ENCODE results near the gene DGKB.

The DGKB gene

GRCh38 chr7:14818871-14819270 lies 83.7 kb downstream of the DGKB start:
- no peak for DNase-seq

DNA sequence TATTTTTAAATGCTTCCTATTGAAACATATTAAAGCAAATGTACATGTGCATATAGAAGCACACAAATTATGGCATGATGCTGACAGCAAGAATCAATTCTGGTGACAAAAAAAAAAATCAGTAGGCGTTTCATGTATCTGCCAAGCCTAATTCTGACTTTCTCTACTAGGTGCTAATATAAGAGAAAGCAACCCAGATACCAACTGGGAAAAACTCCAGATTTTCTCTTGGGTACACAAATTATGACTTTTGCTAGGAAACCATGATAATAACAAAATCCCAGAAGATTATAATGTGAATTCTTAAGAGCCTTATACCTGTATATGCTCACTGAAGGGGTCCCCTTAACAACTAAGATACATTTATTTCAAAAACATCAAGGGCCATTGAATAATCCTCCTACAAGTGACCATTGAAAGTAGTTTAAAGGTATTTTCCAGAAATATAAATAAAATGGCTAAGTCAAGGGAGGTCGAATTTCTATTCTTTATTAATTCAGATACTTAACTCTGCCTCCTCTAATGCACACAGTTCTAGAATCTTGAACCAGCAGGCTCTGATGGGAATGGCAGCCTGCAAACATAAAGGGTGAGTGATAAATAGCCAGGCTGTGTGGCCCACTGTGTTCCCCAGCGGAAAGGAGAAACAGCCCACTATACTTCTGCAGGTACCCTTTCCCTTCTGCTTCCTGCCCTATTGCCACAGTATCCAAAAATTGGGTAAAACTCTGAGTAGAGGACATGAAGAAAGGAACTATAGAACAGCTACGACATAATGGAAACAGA lies 84.5 kb downstream of the DGKB start:
- no peak for DNase-seq

- DNase-seq: no peak
Observed at GRCh38 chr7:14807507-14807906, 95.0 kb downstream of the DGKB start.

GRCh38 chr7:14806891-14807290 lies 95.7 kb downstream of the DGKB start:
- no peak for DNase-seq

DNA sequence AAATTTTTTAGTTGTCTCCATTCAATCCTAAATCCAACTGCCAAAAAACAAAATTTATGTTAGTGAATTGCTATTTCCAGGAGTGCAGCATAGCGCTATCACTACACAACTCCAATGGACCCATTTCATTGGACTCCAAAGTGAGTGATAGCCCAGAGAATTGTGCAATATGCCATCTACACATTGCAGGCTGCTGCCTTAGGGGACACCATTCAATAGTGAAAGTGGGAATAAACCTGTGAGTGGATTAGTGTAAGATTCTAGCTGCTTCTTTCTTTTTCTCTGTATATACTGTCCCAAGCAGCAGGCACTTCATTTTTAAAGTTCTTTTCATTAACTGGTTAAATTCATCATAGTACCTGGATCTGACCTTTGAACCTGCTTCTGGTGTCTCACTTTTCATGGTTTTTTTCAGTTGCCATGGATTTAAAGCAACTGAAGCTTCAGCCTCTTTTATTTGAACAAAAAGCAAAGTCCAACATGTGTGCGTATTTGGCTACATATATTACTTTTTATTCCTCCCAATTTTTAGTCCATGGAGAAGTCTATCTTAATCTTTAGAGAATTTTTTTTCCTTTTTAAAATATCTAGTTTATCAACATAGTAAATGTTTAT lies 97.3 kb downstream of the DGKB start:
- no peak for DNase-seq

GRCh38 chr7:14800664-14801063 lies 101.9 kb downstream of the DGKB start:
- DNase-seq: no peak

DNA sequence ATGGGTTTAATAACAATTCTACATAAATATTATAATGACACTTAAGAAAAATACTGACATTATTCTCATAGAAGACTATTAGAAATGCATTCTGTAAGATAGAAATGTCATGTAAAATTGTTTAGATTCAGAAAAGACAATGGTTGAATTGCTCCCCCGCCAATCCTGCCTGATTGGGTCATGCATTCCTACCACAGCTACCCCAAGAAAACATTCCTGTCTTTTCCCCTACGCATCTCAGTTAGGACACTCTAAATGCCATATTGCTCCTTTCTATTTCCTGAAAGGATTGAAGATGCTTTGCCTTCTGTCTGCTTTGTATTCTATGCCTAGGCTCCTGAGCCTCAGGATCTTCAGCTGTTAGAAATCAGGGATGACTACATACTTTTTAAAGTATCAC lies 109.4 kb downstream of the DGKB start:
- no peak for DNase-seq

DNA sequence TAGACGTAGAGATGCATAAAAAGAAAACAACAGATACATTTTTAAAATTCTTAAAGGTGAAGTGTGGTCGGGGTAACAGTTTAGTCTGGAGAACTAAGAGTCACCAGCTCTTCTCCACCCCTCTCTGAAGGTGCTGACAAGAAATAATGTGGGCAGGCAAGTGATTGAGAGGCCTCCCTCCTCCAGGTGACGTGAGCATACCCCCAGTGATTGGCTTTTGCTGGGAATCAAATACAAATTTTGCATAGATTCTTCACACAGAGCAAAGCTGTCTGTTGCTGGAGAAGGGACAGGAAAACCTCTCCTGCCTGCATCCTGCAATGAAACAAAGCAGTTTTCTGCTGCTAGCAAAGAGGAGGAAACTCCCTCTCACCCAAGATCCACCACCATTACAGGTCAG lies 115.0 kb downstream of the DGKB start:
- DNase-seq: no peak

GRCh38 chr7:14786314-14786895 lies 116.1 kb downstream of the DGKB start:
- DNase-seq: no peak

DNA sequence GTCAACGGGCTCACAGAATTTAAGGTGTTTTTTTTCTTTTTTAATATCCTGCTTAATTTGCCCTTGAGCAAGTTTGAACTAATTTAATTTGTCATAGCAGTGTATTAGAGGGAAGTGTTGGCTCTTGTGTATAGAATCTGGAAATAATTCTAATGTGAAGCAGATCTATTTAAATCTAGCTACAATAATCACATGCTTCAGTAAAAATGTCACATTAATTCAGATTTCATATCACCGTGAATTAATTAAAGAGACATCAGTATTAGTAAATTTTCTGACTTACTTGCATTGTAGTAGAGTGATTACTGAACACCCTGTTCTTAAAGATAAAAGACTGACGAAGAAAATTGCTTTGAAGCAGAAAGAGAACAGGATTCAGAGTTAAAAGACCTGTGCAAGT lies 124.7 kb downstream of the DGKB start:
- no peak for DNase-seq

DNA sequence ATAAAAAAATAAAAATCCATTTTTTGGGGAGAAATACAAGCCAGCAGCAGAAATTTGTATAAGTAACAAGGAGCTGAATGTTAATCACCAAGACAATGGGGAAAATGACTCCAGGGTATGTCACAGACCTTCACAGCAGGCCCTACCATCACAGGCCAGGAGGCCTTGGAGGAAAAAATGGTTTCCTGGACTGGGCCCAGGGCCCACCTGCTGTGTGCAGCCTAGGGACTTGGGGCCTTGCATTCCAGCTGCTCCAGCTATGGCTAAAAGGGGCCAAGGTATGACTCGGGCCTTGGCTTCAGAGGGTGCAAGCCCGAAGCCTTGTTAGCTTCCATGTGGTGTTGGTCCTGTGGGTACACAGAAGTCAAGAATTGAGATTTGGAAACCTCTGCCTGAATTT lies 126.3 kb downstream of the DGKB start:
- DNase-seq: no peak

- no peak for DNase-seq
Observed at GRCh38 chr7:14773729-14774271, 128.8 kb downstream of the DGKB start.

- DNase-seq: no peak
Observed at GRCh38 chr7:14770614-14771013, 131.9 kb downstream of the DGKB start.

DNA sequence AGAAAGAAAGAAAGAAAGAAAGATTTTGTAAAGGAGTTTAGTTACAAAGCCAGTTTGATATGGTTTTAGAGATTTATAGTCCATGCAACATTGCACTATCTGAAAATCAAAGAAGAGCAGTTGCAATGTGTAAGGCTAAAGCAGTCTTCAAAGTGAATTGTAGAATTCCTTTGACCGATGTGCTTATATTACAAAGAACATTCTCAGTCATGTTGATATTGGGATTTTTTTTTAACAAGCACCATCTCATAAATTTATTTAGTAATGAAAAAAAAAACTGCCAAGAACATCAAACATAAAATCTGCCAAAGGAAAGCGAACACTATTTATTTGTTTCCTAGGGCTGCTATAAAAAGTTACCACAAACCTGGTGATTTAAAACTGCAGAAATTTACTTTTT lies 133.3 kb downstream of the DGKB start:
- DNase-seq: no peak

DNA sequence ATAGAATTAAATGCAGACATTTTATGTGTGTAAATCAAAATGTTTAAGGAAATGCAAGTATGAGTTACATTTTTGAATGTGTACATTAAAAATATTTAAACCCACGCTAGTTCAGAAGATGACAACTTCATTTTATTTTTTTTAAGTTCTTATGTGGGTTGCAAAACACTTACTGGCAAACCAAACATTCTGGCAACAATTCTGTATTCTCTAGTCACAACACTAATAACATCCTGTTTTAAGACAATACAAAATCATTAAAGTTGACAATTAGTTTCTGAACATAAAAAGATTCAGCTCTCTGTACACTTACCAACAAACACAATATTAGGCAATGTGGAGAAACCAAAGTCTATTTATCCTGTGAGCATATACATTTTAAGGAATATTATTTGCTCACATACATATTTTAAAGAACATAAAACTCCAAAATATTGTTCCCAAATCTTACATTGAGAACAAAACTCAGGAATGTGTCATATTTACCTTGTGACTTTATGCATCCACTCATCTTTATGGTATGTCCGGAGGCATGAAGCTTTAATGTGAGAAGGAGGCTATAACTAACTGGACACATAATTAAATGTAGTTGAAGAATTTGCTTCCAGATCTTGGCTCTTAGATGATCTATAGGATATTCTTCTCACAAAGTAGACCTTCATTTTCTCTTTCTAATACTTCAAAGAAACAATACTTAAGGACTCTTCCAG lies 134.7 kb downstream of the DGKB start:
- DNase-seq: no peak

GRCh38 chr7:14766747-14767146 lies 135.8 kb downstream of the DGKB start:
- DNase-seq: no peak

- DNase-seq: no peak
Observed at GRCh38 chr7:14765731-14766130, 136.8 kb downstream of the DGKB start.

DNA sequence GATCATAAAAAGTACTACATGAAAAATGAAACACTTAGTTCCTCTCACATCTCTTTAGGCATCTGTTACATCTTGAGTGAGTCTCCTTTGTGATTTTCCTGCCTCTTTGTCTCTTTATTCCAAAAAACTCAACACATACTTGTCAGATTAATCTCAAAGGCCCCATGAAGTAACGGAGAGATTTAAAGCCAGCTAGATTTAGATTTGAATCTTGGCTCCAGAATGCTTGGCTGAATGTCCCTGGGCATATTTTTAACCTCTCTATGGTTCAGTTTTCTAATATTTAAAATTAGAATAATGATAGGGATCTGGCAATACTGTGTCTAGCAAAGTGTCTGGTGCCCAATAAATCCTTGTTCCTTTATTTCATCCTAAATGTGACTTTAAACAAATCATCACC lies 140.0 kb downstream of the DGKB start:
- DNase-seq: no peak

- peak; percentile 86 for DNase-seq
Observed at GRCh38 chr7:14761510-14762296, 140.8 kb downstream of the DGKB start.

DNA sequence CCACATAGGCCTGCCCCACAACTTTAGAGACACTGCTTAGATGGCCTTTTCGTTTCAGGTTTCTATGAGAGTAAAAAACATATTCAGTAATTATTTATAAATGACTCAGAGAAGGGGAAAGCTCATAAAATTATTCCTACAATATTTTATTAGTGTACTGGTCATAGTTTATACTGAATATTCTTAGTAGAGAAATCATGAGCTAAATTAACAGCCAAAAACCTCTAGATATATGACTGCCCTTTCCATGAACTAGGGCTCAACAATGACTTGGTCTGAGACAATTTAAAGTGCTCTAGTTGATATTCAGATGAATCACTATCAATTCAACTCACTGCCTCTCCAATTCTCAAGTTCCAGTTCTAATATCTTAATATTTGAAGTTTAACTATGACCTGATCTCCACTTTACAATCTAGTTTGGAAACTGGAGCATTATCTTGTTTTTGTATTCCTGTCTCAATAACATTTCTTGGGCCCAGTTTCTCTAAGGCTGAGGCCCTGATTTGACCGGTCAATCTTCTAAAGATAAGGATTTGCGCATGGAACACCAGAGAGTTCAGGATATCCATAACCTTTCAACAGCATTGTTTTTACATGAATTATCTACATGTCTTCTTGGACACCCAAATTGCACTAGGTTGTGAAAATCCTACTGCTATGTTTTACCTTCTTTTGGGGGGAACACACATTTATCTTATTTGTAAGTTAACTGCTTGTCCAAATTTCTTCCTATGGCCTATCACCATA lies 141.6 kb downstream of the DGKB start:
- no peak for DNase-seq

DNA sequence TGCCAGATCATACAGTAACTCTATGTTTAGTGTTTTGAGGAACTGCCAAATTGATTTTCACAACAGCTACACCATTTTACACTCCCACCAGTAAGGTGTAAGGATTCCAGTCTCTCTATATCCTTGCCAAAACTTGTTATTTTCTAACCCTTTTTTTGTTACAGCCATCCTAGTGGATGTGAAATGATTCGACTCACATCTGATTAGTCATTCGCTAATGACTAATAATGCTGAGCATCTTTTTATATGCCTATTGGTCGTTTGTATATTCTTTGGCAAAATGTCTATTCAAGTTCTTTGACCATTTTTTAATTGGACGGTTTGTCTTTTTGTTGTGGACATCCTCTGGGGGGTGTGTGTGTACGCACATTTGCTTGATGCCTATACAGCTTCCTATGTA lies 142.8 kb downstream of the DGKB start:
- no peak for DNase-seq

GRCh38 chr7:14754631-14755030 lies 147.9 kb downstream of the DGKB start:
- no peak for DNase-seq
